ENCODE measurements around the gene BAK1. TPM values are rescaled to one million over a fixed set of nuclear protein-coding genes. Genes with fewer than 3 reads are reported as not detected.

The BAK1 gene
- total RNA-seq, 2 donors from 2014 or later, result 2.3 to 5.7 TPM

DNA sequence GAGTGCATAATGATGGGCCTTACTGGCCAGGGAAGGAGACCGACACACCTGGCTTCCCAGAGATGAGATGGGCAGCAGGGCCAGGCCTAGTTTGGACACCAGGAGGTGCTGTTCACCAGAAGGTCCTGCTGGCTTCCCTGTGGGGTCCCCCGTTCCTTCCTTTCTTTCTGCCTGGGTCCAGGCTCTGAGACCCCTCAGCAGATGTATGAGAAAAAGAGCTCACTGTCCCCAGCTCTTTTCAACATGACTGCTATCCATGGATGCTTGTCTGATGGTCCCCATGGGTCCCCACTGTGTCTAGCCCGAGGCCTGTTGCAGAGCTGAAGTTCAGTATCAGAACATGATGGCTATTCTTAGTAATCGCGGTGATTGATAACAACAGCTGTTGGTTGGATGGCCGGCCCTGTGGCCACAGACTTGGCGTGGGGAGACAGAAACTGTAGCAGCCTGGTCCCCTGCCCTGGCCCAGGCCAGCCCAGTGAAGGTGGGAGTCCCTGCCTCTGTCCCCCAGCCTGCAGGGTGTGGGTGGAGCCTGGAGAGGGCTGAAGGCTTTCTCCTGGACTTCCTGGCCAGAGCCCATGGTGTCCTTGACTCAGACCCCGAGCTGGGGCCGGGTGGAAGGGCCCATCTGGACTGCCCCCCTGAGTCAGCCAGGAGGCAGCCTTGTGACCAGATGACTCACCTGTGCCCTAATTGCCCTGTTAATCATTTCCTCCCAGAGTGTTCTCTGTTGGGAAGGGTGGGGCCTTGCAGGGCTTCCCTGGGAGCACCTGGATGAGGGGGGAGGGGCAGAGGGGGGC is 9.9 kb upstream of the BAK1 start:
- H3K4me1 ChIP-seq, result peaks cover 35% of the 10 kb centered on the region
- intact Hi-C loops (cut with DNase I), result loop anchor here (5.0 to 10.0 kb wide), 2 partner anchors 47 to 175 kb away; no protein-coding TSS in a partner anchor
- no peaks in the 10 kb centered on the region for H3K27me3 ChIP-seq
- TF ChIP-seq CTCF (IDR thresholded peaks at IDR 0.05) (peak; percentile 44 to 79 (median 68)), POLR2A (IDR thresholded peaks at IDR 0.05) (peak in 2 of 3 donors; percentile 45 to 46)
- ATAC-seq, result peak; percentile 87
- no peaks in the 10 kb centered on the region for H3K9me3 ChIP-seq
- DNase-seq, result peak; percentile 67 to 96 (median 82)
- H3K27ac ChIP-seq, result peak overlapping the region; percentile 86 to 96 (median 91)
- no peak overlapping the region for H3K4me3 ChIP-seq
- no peaks in the 10 kb centered on the region for H3K36me3 ChIP-seq (replicated peaks in 1 of 2; ENCODE audit: insufficient read depth in 1 of 2, low read depth in 2 of 2)
- WGBS, 2 donors, result 9 to 18% methylated on average over 8 to 9 of the region's 9 CpGs

GRCh38 chr6:33589392-33589730 is 9.3 kb upstream of the BAK1 start:
- WGBS, 2 donors, result 39% methylated on average over 4 of the region's 4 CpGs; no CpG with 5 or more reads in 1 of the 2 donors
- no peaks in the 10 kb centered on the region for H3K27me3 ChIP-seq
- TF ChIP-seq POLR2A (IDR thresholded peaks at IDR 0.05) (no peak), CTCF (IDR thresholded peaks at IDR 0.05) (no peak)
- no peaks in the 10 kb centered on the region for H3K9me3 ChIP-seq
- H3K27ac ChIP-seq, result peak overlapping the region; percentile 86 to 96 (median 91)
- ATAC-seq (peak; percentile 16), DNase-seq (no peak)
- H3K4me3 ChIP-seq, result no peak overlapping the region
- H3K4me1 ChIP-seq, result peaks cover 35% of the 10 kb centered on the region
- intact Hi-C loops (cut with DNase I), result loop anchor here (5.0 to 10.0 kb wide), 2 partner anchors 48 to 175 kb away; no protein-coding TSS in a partner anchor
- no peaks in the 10 kb centered on the region for H3K36me3 ChIP-seq (replicated peaks in 1 of 2; ENCODE audit: insufficient read depth in 1 of 2, low read depth in 2 of 2)

DNA sequence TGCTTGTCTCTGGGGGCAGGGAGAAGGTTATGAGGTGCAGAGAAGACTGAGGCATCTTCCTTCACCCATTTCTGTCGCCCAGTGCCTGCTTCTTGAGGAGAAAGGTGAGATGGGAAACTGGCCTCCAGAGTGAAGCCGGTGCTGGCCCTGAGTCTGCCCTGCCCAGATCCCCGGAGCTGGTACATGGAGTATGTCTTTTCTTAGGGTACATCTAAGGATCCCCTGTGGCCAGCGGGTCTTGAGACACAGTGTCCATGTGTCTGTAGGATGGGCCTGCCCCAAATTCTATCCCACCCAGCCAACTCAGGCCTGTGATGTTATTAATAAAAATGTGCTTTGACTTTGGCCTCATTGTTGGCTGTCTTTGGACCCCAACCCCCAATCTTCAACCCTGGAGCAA is 8.8 kb upstream of the BAK1 start:
- Histone ChIP-seq H3K9me3 (no peaks in the 10 kb centered on the region), H3K4me3 (no peak overlapping the region), H3K4me1 (peaks cover 35% of the 10 kb centered on the region), H3K27ac (peak overlapping the region; percentile 86 to 96 (median 91)), H3K27me3 (no peaks in the 10 kb centered on the region), H3K36me3 (replicated peaks in 1 of 2; ENCODE audit: insufficient read depth in 1 of 2, low read depth in 2 of 2) (no peaks in the 10 kb centered on the region)
- WGBS, 2 donors, result 70 to 75% methylated on average over 3 to 4 of the region's 4 CpGs
- DNase-seq, result no peak
- no peak for ATAC-seq
- TF ChIP-seq POLR2A (IDR thresholded peaks at IDR 0.05) (no peak), CTCF (IDR thresholded peaks at IDR 0.05) (no peak)
- intact Hi-C loops (cut with DNase I), result loop anchor here (5.0 to 10.0 kb wide), 2 partner anchors 48 to 176 kb away; no protein-coding TSS in a partner anchor

GRCh38 chr6:33587529-33587928 is 7.5 kb upstream of the BAK1 start:
- TF ChIP-seq POLR2A (IDR thresholded peaks at IDR 0.05), result no peak
- no peak for TF ChIP-seq CTCF (IDR thresholded peaks at IDR 0.05)
- ATAC-seq (no peak), DNase-seq (no peak)
- H3K9me3 ChIP-seq, result no peaks in the 10 kb centered on the region
- intact Hi-C loops (cut with DNase I), result loop anchor here (5.0 to 10.0 kb wide), 2 partner anchors 50 to 177 kb away; no protein-coding TSS in a partner anchor
- peaks cover 35% of the 10 kb centered on the region for H3K4me1 ChIP-seq
- WGBS, 2 donors, result 62 to 66% methylated on average over 8 of the region's 8 CpGs
- H3K27ac ChIP-seq, result no peak overlapping the region
- no peaks in the 10 kb centered on the region for H3K27me3 ChIP-seq
- H3K36me3 ChIP-seq (replicated peaks in 1 of 2; ENCODE audit: insufficient read depth in 1 of 2, low read depth in 2 of 2), result no peaks in the 10 kb centered on the region
- no peak overlapping the region for H3K4me3 ChIP-seq
